Gastrocnemius medialis (tissue), 4 donors: ENCODE data around the gene SPATA25.

Experiments used
- POLR2A ChIP-seq, 2 donors: fragments of 450-650 bp; IDR thresholded peaks; one replicate each; pipeline ENCODE4 v1.6.1; 2017; ENCODE audit warnings: antibody characterized with exemption in 2 of 2, mild to moderate bottlenecking in 2 of 2, moderate library complexity in 2 of 2
- TF ChIP-seq, protein P1 (sequence below), 5 experiments: fragments of 450-650 bp in 3 of 5; fragments of 200-600 bp in 2 of 5; sonication (generic) in 2 of 5; IDR thresholded peaks in 4 of 5; conservative IDR thresholded peaks in 1 of 5; 1 replicate in 4 of 5; 2 replicates in 1 of 5; pipeline ENCODE4 v1.5.1; 2016 to 2019; ENCODE audit warnings: antibody characterized with exemption in 5 of 5, mild to moderate bottlenecking in 3 of 5, moderate library complexity in 3 of 5

DNA sequence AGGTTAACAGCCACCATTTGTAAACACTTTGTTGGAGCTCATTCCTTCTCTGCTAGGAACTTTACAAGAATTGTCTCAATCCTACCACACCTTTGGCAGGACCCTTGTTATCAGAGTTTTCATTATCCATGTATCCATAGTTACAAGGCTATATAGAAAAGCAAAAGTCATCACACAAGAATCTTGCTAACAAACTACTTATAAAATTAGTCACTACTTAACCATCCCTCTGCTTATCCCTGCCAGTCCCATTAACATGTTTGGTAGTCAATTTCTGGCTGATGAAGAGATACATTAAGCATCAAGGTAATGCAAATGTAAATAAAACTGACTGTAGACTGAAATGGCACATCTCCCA lies 19.6 kb downstream of the SPATA25 start:
- TF ChIP-seq, protein P1, sequence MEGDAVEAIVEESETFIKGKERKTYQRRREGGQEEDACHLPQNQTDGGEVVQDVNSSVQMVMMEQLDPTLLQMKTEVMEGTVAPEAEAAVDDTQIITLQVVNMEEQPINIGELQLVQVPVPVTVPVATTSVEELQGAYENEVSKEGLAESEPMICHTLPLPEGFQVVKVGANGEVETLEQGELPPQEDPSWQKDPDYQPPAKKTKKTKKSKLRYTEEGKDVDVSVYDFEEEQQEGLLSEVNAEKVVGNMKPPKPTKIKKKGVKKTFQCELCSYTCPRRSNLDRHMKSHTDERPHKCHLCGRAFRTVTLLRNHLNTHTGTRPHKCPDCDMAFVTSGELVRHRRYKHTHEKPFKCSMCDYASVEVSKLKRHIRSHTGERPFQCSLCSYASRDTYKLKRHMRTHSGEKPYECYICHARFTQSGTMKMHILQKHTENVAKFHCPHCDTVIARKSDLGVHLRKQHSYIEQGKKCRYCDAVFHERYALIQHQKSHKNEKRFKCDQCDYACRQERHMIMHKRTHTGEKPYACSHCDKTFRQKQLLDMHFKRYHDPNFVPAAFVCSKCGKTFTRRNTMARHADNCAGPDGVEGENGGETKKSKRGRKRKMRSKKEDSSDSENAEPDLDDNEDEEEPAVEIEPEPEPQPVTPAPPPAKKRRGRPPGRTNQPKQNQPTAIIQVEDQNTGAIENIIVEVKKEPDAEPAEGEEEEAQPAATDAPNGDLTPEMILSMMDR (IDR thresholded peaks at IDR 0.05 in 4 of 5, conservative IDR thresholded peaks at IDR 0.05 in 1 of 5): no peak
- no peak for TF ChIP-seq POLR2A (IDR thresholded peaks at IDR 0.05)
